ENCODE measurements around the gene RNF133.
"Not testable (repeated sequence)": the region's sequence is repeated elsewhere in the genome, so short reads cannot be mapped to it uniquely, and the experiment has no call there.

RNF133 gene

DNA sequence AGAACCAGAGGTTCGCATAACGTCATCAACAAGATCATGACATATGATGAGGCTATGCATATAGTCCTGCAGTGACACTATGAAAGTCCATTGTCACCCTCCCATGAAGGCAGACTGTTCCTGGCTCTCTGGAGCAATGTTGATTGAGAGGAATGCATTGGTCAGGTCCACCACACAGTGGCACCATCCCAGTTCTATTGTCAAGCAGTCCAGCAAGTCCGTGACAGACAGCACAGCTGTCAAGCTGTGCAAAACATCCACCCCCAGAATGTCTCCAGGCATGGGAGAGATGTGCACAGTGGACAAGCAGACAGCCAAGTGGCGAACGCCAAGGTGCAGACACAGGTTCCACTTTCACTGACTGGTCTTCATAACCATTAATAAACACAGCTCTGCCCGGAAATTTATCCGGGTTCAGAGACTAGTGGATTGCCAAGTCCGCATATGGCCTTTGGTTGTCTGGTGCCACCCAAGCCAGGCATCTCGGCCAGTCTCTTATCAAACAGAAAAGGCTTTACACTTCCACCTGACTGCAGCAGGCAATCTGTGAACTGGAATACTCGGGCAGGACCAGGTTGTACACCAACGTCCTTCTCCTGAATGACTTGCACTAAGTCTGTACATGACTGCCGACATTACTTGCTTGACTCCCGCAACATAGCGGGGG is 7.2 kb downstream of the RNF133 start:
- no peak for DNase-seq (ENCODE audit: extremely low spot score, insufficient read length, low read depth)
- FAIRE-seq = no peak

DNA sequence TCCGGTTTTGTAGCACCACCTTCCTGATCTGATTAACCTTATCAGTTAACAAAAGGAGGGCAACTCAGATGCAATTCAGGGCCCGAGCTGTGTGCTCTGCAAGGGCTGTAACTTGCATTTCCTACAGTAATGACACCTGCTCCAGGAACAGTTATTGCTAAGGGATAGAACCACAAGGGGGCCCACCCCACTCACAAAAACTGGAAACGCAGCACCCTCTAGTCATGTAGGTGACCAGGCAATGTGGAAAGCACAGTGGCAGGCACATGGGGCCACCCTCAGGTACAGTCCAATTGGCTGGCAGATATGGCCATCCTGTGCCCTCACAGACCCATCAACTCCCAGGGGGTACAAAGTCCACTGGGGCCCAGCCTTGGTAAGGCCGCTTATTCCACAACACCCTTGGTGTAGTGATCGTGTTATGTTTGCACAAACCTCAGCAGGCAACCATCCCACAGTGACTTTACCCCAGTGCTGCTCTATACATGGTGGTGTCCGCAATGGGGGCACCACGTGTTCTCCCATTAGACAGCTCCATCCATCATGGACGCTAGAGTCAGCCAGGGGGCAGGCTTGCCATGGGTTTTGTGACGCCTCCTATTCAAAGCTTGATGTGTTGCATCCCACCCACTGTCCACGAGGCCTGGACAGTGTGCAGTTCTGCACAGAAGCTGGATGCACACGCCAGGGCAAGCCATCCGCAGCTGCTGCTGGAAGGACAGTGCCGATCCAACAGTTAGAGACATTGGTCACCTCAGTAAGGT is 9.4 kb downstream of the RNF133 start:
- DNase-seq (ENCODE audit: extremely low spot score, insufficient read length, low read depth) = no peak

GRCh38 chr7:122688400-122688998 is 10.4 kb downstream of the RNF133 start:
- no peak for DNase-seq (ENCODE audit: extremely low spot score, insufficient read length, low read depth)
- FAIRE-seq = no peak

More for the DNA sequence above, 9.4 kb downstream of the RNF133 start:
- no peak for FAIRE-seq

DNA sequence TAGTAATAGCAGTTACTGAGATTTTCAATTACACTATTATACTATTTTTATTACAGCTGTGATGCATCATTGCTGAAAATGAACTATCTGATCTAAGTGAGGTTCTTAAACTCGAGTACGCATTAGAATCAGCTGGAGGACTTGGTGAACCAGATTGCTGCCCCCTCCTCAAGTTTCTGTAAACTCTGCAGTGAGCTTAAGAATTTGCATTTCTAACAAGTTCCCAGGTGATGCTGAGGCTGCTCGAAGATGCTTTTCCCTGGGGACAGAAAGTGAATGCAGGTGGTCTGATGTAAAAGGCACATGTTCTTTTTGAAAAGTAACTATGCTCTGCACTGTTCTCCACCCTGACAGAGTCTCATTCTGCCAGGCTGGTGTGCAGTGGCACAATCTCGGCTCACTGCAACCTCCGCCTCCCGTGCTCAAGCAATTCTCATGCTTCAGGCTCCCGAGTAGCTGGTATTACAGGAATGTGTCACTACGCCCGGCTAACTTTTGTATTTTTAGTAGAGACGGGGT is 12.5 kb downstream of the RNF133 start:
- no peak for DNase-seq (ENCODE audit: extremely low spot score, insufficient read length, low read depth)
- FAIRE-seq = no peak

DNA sequence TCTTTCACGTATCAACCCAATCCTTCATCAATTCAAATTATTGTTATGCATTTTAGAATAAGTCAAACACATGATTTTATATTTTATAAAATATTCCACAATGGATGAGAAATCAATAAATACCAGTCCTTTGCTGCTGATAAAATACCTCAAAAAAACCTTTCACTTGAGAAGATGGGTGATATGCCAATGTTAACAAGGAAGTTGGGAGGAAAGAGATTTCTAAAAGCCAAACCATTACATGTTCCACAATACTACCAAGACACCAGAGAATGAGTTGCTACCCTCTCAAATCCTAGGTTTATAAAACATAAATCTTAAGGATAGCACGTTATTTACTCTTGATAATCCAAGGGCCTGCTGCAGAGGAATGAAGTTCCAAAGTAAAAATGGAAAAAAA is 14.4 kb downstream of the RNF133 start:
- no peak for FAIRE-seq
- DNase-seq (ENCODE audit: extremely low spot score, insufficient read length, low read depth) = no peak

DNA sequence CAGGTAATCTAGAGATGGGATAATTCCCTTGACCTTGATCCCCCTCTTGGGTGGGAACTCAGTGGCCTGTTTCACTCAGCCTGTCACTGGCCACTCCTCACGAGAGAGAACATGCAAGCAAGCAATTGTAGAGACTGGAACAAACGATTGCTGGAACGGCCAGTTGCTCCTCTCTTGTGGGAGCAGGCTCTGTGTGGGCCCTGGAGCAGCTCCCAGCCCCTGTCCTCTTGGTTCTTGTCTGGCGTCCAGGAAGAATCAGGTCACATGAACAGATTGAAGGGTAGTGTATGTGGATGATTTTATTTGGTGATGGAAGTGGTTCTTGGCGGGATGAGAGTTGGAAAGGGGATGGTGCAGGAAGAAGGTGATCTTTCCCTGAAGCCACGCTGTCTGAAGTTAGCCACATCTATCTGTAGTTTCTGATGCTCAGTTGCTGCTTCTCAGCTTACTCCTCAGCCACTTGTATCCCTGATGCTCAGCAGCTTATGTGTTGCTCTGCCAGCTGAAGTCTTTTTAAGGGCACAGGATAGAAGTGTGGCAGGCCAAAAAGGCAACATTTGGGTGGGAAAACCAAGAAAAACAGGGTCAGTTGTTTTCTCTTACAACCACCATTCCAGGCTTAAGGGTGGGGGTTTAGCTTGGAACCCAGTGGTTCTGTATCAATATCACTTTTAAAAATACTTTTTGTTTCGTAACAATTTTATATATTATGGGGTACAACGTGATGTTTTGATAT is 15.9 kb downstream of the RNF133 start:
- FAIRE-seq = no peak
- no peak for DNase-seq (ENCODE audit: extremely low spot score, insufficient read length, low read depth)

- DNase-seq (ENCODE audit: extremely low spot score, insufficient read length, low read depth); FAIRE-seq: not testable (repeated sequence)
These were observed 17.7 kb downstream of the RNF133 start for GRCh38 chr7:122681186-122681585.

GRCh38 chr7:122679813-122680212 is 19.1 kb downstream of the RNF133 start:
- no peak for DNase-seq (ENCODE audit: extremely low spot score, insufficient read length, low read depth)
- no peak for FAIRE-seq

- FAIRE-seq = not testable (repeated sequence)
These were observed 19.6 kb downstream of the RNF133 start for GRCh38 chr7:122679269-122679709.

GRCh38 chr7:122677149-122677548 is 21.8 kb downstream of the RNF133 start:
- no peak for FAIRE-seq
- no peak for DNase-seq (ENCODE audit: extremely low spot score, insufficient read length, low read depth)

More at GRCh38 chr7:122679269-122679709, 19.6 kb downstream of the RNF133 start:
- not testable (repeated sequence) for DNase-seq (ENCODE audit: extremely low spot score, insufficient read length, low read depth)

DNA sequence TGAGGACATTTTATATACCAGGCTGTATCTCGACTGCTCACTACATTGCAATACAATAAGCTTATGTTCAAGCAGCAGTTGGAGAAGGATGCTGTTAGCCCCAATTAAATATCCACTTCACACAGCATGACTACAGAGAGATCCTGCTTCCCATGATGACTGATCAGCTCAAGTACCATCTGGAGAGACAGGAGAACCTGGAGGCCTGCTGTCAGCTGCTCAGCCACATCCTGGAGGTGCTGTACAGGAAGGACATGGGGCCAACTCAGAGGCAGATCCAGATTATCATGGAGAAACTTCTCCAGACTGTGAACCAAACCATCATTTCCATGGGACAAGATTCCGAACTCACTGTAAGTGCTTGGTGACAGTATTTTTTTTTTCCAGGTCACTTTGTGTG is 22.5 kb downstream of the RNF133 start:
- no peak for DNase-seq (ENCODE audit: extremely low spot score, insufficient read length, low read depth)

DNA sequence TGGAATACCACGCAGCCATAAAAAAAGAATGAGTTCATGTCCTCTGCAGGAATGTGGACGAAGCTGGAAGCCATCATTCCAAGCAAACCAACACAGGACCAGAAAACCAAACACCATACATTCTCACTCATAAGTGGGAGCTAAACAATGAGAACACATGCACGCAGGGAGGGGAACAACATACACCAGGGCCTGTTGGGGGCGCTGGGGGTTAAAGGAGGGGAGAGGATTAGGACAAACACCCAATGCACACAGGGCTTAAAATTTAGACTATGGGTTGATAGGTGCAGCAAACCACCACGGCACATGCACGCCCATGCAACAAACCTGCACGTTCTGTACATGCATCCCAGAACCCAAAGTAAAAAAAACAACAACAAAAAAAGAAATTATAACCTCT is 23.3 kb downstream of the RNF133 start:
- FAIRE-seq (no peak), DNase-seq (ENCODE audit: extremely low spot score, insufficient read length, low read depth) (no peak)

More for the DNA sequence above, 22.5 kb downstream of the RNF133 start:
- FAIRE-seq = no peak

- FAIRE-seq (no peak), DNase-seq (ENCODE audit: extremely low spot score, insufficient read length, low read depth) (no peak)
These were observed 23.9 kb downstream of the RNF133 start for GRCh38 chr7:122675011-122675410.

DNA sequence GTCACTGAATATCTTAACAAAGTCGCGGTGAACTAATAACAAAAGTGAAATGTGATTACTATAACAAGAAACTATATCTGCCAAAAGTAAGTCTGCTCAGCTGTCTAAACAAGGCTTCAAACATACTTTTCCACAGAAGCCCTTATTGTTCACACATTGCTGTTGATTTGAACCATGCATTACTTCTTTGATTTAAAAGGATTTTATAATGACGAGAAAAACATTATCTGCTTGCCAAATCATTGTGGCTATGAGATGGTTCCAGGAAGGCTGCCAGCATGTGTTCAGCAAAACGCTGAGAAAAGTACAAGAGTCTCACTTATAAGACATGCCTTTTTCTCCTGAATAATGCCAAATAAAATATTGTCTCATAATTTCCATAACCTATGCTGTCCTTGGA is 24.4 kb downstream of the RNF133 start:
- no peak for DNase-seq (ENCODE audit: extremely low spot score, insufficient read length, low read depth)
- FAIRE-seq = no peak

GRCh38 chr7:122673951-122674350 is 25.0 kb downstream of the RNF133 start:
- DNase-seq (ENCODE audit: extremely low spot score, insufficient read length, low read depth) (no peak), FAIRE-seq (no peak)

- DNase-seq (ENCODE audit: extremely low spot score, insufficient read length, low read depth) (no peak), FAIRE-seq (no peak)
These were observed 26.4 kb downstream of the RNF133 start for GRCh38 chr7:122672536-122672935.

- DNase-seq (ENCODE audit: extremely low spot score, insufficient read length, low read depth) (no peak), FAIRE-seq (no peak)
These were observed 35.2 kb downstream of the RNF133 start for GRCh38 chr7:122663733-122664132.

- no peak for FAIRE-seq
These were observed 40.1 kb downstream of the RNF133 start for GRCh38 chr7:122658856-122659255.

GRCh38 chr7:122653685-122654084 is 45.2 kb downstream of the RNF133 start:
- DNase-seq (ENCODE audit: extremely low spot score, insufficient read length, low read depth) = no peak
- no peak for FAIRE-seq

More at GRCh38 chr7:122658856-122659255, 40.1 kb downstream of the RNF133 start:
- DNase-seq (ENCODE audit: extremely low spot score, insufficient read length, low read depth) = no peak

DNA sequence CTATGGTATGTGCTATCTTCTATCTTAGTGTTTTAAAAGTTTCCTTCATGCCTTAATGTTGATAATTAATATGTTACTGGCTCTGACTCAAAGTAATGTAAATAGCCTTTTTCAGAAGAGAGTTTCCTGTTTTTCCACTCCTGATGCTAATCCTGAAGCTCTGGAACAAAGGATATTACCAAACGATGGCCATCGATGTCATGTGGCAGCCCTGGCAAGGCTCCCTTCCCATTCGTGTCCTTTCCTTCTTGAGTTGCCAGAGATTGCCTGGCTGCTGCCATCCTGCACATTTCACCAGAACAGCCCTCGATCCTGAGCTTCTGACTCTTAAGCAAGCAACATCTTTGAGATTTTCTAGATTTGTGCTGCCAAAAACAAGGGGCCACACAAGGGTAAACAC is 46.0 kb downstream of the RNF133 start:
- no peak for FAIRE-seq
- DNase-seq (ENCODE audit: extremely low spot score, insufficient read length, low read depth) = no peak
